Ishikawa (cell line): ENCODE measurements around the gene STEAP2.

Source experiments
- CEBPB ChIP-seq: IDR thresholded peaks from 2 replicates; pipeline ENCODE4 v1.6.1; 2012
- CREB1 ChIP-seq: IDR thresholded peaks from 2 replicates; pipeline ENCODE4 v1.6.1; 2012; ENCODE audit warnings: low read depth
- EGR1 ChIP-seq: IDR thresholded peaks from 2 replicates; pipeline ENCODE4 v1.6.1; 2012
- EP300 ChIP-seq: IDR thresholded peaks from 2 replicates; pipeline ENCODE4 v1.6.1; 2012; ENCODE audit warnings: borderline replicate concordance
- FOXM1 ChIP-seq: IDR thresholded peaks from 2 replicates; pipeline ENCODE4 v1.6.1; 2012; ENCODE audit warnings: low read depth, borderline replicate concordance
- NFIC ChIP-seq: IDR thresholded peaks from 2 replicates; pipeline ENCODE4 v1.6.1; 2012
- RAD21 ChIP-seq: IDR thresholded peaks from 2 replicates; pipeline ENCODE4 v1.6.1; 2012; ENCODE audit warnings: low read depth
- TAF1 ChIP-seq: IDR thresholded peaks from 2 replicates; pipeline ENCODE4 v1.6.1; 2012; ENCODE audit warnings: low read depth, mild to moderate bottlenecking
- TCF12 ChIP-seq: IDR thresholded peaks from 2 replicates; pipeline ENCODE4 v1.6.1; 2012; ENCODE audit warnings: low read depth
- TEAD4 ChIP-seq: IDR thresholded peaks from 2 replicates; pipeline ENCODE4 v1.6.1; 2012
- YY1 ChIP-seq: IDR thresholded peaks from 2 replicates; pipeline ENCODE4 v1.6.1; 2012; ENCODE audit warnings: low read depth
- ZBTB7A ChIP-seq: IDR thresholded peaks from 2 replicates; pipeline ENCODE4 v1.6.1; 2012; ENCODE audit warnings: low read depth
- TF ChIP-seq, protein P1 (sequence below): IDR thresholded peaks from 2 replicates; pipeline ENCODE4 v1.6.1; 2012
- TF ChIP-seq, protein P2 (sequence below): IDR thresholded peaks from 2 replicates; pipeline ENCODE4 v1.6.1; 2012
- TF ChIP-seq, protein P3 (sequence below): IDR thresholded peaks from 2 replicates; pipeline ENCODE4 v1.6.1; 2012; ENCODE audit warnings: low read depth, mild to moderate bottlenecking

Gene STEAP2

DNA sequence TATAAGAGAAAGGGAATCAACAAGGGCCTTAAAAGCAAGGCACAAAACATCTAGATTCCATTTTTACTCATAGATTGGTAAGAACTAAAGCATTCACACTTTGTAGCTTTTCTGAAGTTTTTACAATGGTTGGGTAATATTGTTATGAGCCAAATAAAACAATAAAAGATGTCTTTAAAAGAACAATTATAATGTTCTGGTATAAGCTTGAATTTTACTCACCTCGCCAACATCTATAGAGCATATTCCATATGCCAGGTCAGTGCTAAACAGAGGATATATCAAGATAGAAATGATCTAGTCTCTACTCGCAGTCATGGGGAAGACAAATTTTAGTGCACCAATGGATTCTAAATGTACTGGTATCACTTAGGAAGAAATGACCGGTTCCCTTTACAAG, 45.4 kb upstream of the STEAP2 start:
- TF ChIP-seq EGR1 (no peak), RAD21 (no peak), YY1 (no peak), NFIC (no peak), ZBTB7A (no peak), TAF1 (no peak), CEBPB (no peak)
- TF ChIP-seq, protein P1, sequence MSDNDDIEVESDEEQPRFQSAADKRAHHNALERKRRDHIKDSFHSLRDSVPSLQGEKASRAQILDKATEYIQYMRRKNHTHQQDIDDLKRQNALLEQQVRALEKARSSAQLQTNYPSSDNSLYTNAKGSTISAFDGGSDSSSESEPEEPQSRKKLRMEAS, result no peak
- TF ChIP-seq, protein P2, sequence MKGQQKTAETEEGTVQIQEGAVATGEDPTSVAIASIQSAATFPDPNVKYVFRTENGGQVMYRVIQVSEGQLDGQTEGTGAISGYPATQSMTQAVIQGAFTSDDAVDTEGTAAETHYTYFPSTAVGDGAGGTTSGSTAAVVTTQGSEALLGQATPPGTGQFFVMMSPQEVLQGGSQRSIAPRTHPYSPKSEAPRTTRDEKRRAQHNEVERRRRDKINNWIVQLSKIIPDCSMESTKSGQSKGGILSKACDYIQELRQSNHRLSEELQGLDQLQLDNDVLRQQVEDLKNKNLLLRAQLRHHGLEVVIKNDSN, result no peak

DNA sequence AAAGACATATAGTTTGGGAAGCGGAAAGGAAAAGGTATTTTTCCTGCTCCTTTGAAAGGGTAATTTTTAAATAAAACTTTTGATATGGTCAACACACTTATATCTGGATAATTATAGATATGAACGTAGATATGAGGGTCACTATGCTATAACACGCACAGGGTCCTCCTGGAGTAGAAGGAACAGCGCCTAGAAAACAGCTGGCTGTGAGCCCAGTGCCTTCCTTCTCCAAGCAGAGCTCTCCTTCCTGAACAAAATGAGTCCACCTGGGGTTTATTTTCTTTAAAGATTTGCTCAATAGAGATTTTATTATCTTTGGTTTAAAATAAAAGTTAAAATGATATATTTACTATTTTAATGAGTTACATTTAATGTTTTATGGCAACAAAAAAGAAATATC, 44.2 kb upstream of the STEAP2 start:
- TF ChIP-seq CREB1 (no peak), TAF1 (no peak), RAD21 (no peak), CEBPB (no peak), NFIC (no peak), FOXM1 (no peak), YY1 (no peak), EGR1 (no peak), EP300 (no peak), TEAD4 (no peak), ZBTB7A (no peak), TCF12 (no peak)
- TF ChIP-seq, protein P1, result no peak
- TF ChIP-seq, protein P3, sequence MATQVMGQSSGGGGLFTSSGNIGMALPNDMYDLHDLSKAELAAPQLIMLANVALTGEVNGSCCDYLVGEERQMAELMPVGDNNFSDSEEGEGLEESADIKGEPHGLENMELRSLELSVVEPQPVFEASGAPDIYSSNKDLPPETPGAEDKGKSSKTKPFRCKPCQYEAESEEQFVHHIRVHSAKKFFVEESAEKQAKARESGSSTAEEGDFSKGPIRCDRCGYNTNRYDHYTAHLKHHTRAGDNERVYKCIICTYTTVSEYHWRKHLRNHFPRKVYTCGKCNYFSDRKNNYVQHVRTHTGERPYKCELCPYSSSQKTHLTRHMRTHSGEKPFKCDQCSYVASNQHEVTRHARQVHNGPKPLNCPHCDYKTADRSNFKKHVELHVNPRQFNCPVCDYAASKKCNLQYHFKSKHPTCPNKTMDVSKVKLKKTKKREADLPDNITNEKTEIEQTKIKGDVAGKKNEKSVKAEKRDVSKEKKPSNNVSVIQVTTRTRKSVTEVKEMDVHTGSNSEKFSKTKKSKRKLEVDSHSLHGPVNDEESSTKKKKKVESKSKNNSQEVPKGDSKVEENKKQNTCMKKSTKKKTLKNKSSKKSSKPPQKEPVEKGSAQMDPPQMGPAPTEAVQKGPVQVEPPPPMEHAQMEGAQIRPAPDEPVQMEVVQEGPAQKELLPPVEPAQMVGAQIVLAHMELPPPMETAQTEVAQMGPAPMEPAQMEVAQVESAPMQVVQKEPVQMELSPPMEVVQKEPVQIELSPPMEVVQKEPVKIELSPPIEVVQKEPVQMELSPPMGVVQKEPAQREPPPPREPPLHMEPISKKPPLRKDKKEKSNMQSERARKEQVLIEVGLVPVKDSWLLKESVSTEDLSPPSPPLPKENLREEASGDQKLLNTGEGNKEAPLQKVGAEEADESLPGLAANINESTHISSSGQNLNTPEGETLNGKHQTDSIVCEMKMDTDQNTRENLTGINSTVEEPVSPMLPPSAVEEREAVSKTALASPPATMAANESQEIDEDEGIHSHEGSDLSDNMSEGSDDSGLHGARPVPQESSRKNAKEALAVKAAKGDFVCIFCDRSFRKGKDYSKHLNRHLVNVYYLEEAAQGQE, result no peak
- TF ChIP-seq, protein P2, result no peak

- TF ChIP-seq YY1, result no peak
- no peak for TF ChIP-seq EP300
- no peak for TF ChIP-seq TCF12
- TF ChIP-seq, protein P1, result no peak
- no peak for TF ChIP-seq CREB1
These were observed 41.6 kb upstream of the STEAP2 start for GRCh38 chr7:90169891-90170290.

DNA sequence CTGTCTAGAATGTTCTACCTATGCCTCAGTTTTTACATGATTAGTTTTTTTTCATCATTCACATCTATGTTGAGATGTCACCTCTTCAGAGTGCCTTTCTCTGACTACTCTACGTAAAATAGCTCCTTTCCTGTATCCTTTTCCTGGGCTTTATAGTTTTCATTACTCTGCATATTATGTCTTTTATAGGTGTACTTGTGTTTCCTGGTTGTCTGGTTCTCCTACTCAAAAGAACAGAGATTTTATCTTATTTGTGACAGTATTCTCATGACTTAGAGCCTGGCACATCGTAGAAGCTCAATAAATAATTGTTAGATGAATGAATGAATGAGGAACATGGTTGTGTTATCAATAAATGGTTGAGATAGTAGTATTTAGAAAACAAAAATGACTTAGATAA, 39.4 kb upstream of the STEAP2 start:
- TF ChIP-seq, protein P2, result no peak

GRCh38 chr7:90172624-90173023, 38.9 kb upstream of the STEAP2 start:
- TF ChIP-seq FOXM1 (no peak), NFIC (no peak), YY1 (no peak), CEBPB (no peak), EGR1 (no peak)
- TF ChIP-seq, protein P2, result no peak

DNA sequence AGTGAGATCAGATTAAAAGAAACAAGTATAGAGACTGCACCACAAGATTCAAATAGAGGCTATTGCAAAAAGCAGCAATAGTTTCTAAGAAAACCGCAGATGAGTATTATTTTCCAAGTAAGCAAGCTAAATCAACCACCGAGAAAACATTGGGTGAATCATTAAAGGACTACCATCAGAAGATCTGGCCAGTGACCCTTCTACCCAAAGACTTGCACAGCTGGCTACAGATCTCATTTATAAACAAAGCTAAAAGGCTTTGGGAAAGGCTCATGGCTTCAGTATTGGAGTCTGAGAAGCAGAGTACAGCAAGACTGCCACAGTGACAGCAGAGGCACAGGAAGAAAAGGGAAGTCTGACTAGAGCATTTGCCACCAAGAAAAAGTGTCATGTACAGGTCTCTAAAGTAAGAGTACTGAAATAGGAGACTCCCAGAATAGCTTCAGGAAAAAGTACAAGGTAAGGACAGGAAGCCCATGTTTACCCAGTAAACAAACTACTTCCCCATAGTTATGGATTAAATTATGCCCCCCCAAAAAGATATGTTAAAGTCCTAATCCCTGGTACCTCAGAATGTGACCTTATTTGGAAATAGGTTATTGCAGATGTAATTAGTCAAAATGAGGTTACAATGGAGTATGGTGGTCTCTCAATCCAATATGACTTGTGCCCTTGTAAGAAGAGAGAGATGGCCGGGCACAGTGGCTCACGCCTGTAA, 38.3 kb upstream of the STEAP2 start:
- TF ChIP-seq NFIC, result no peak
- no peak for TF ChIP-seq RAD21
- no peak for TF ChIP-seq EP300
- no peak for TF ChIP-seq TAF1
- TF ChIP-seq, protein P3, result no peak
- TF ChIP-seq, protein P2, result no peak
- TF ChIP-seq CREB1, result no peak
- no peak for TF ChIP-seq TCF12
- no peak for TF ChIP-seq FOXM1
- TF ChIP-seq TEAD4, result no peak
- TF ChIP-seq ZBTB7A, result no peak
- TF ChIP-seq, protein P1, result no peak
- TF ChIP-seq EGR1, result no peak
